ENCODE results near the gene PHACTR1.

PHACTR1 gene

GRCh38 chr6:12748411-12748810 lies 31.8 kb downstream of the PHACTR1 start:
- Histone ChIP-seq H3K4me2 (ENCODE audit: low read length) (no peak overlapping the region), H3K27ac (ENCODE audit: low read length) (no peak overlapping the region)

GRCh38 chr6:12748815-12749521 lies 32.4 kb downstream of the PHACTR1 start:
- H3K27ac ChIP-seq (ENCODE audit: low read length), result no peak overlapping the region
- H3K79me2 ChIP-seq (ENCODE audit: low read length), result no peaks in the 10 kb centered on the region
- no peak overlapping the region for H2AFZ ChIP-seq (ENCODE audit: low read depth, low read length)
- no peak overlapping the region for H3K4me2 ChIP-seq (ENCODE audit: low read length)
- H3K9me3 ChIP-seq (ENCODE audit: insufficient read depth, low read length), result no peaks in the 10 kb centered on the region
- TF ChIP-seq EZH2phosphoT487 (IDR thresholded peaks at IDR 0.05; ENCODE audit: low read depth) (no peak), CTCF (IDR thresholded peaks at IDR 0.05; ENCODE audit: low read depth, low read length) (no peak)
- H4K20me1 ChIP-seq (ENCODE audit: insufficient read depth, low read length), result no peaks in the 10 kb centered on the region
- H3K27me3 ChIP-seq (ENCODE audit: low read depth, low read length), result no peaks in the 10 kb centered on the region
- H3K36me3 ChIP-seq (replicated peaks; ENCODE audit: low read depth, low read length), result no peaks in the 10 kb centered on the region
- H3K4me1 ChIP-seq (ENCODE audit: low read length), result no peaks in the 10 kb centered on the region
- no peak overlapping the region for H3K9ac ChIP-seq (ENCODE audit: low read length)
- no peak overlapping the region for H3K4me3 ChIP-seq (ENCODE audit: low read length)

More at GRCh38 chr6:12748411-12748810, 31.8 kb downstream of the PHACTR1 start:
- Histone ChIP-seq H3K4me1 (ENCODE audit: low read length) (no peaks in the 10 kb centered on the region), H4K20me1 (ENCODE audit: insufficient read depth, low read length) (no peaks in the 10 kb centered on the region), H2AFZ (ENCODE audit: low read depth, low read length) (no peak overlapping the region), H3K27me3 (ENCODE audit: low read depth, low read length) (no peaks in the 10 kb centered on the region), H3K4me3 (ENCODE audit: low read length) (no peak overlapping the region), H3K79me2 (ENCODE audit: low read length) (no peaks in the 10 kb centered on the region), H3K9ac (ENCODE audit: low read length) (no peak overlapping the region), H3K9me3 (ENCODE audit: insufficient read depth, low read length) (no peaks in the 10 kb centered on the region), H3K36me3 (replicated peaks; ENCODE audit: low read depth, low read length) (no peaks in the 10 kb centered on the region)
- TF ChIP-seq CTCF (IDR thresholded peaks at IDR 0.05; ENCODE audit: low read depth, low read length) (no peak), EZH2phosphoT487 (IDR thresholded peaks at IDR 0.05; ENCODE audit: low read depth) (no peak)

GRCh38 chr6:12749531-12750379 lies 33.2 kb downstream of the PHACTR1 start:
- no peaks in the 10 kb centered on the region for H4K20me1 ChIP-seq (ENCODE audit: insufficient read depth, low read length)
- no peaks in the 10 kb centered on the region for H3K36me3 ChIP-seq (replicated peaks; ENCODE audit: low read depth, low read length)
- no peak overlapping the region for H3K4me3 ChIP-seq (ENCODE audit: low read length)
- no peak overlapping the region for H3K4me2 ChIP-seq (ENCODE audit: low read length)
- no peak overlapping the region for H3K27ac ChIP-seq (ENCODE audit: low read length)
- H3K27me3 ChIP-seq (ENCODE audit: low read depth, low read length), result no peaks in the 10 kb centered on the region
- no peaks in the 10 kb centered on the region for H3K79me2 ChIP-seq (ENCODE audit: low read length)
- no peaks in the 10 kb centered on the region for H3K4me1 ChIP-seq (ENCODE audit: low read length)
- no peaks in the 10 kb centered on the region for H3K9me3 ChIP-seq (ENCODE audit: insufficient read depth, low read length)
- no peak overlapping the region for H3K9ac ChIP-seq (ENCODE audit: low read length)
- TF ChIP-seq EZH2phosphoT487 (IDR thresholded peaks at IDR 0.05; ENCODE audit: low read depth) (no peak), CTCF (IDR thresholded peaks at IDR 0.05; ENCODE audit: low read depth, low read length) (no peak)
- H2AFZ ChIP-seq (ENCODE audit: low read depth, low read length), result no peak overlapping the region

- Histone ChIP-seq H3K27ac (ENCODE audit: low read length) (no peak overlapping the region), H3K27me3 (ENCODE audit: low read depth, low read length) (no peaks in the 10 kb centered on the region), H3K4me1 (ENCODE audit: low read length) (no peaks in the 10 kb centered on the region), H3K79me2 (ENCODE audit: low read length) (no peaks in the 10 kb centered on the region), H3K4me2 (ENCODE audit: low read length) (no peak overlapping the region), H2AFZ (ENCODE audit: low read depth, low read length) (no peak overlapping the region), H3K36me3 (replicated peaks; ENCODE audit: low read depth, low read length) (no peaks in the 10 kb centered on the region), H4K20me1 (ENCODE audit: insufficient read depth, low read length) (no peaks in the 10 kb centered on the region), H3K4me3 (ENCODE audit: low read length) (no peak overlapping the region), H3K9ac (ENCODE audit: low read length) (no peak overlapping the region), H3K9me3 (ENCODE audit: insufficient read depth, low read length) (no peaks in the 10 kb centered on the region)
- TF ChIP-seq EZH2phosphoT487 (IDR thresholded peaks at IDR 0.05; ENCODE audit: low read depth) (no peak), CTCF (IDR thresholded peaks at IDR 0.05; ENCODE audit: low read depth, low read length) (no peak)
Observed at GRCh38 chr6:12750416-12750815, 33.8 kb downstream of the PHACTR1 start.

Measured in OCI-LY3 (cell line).